A673 (cell line): ENCODE measurements around the gene SLC9A2. TPM values are rescaled to one million over a fixed set of nuclear protein-coding genes. Genes with fewer than 3 reads are reported as not detected.

Experiments
- BruUV-seq: library from RNA; stranded (reverse); fragments of 400-500 nt; replicated peaks from 2 replicates; lab custom pipeline; 2021; lab: Mats Ljungman, UMichigan
- CTCF ChIA-PET: fragments of 300-600 bp; sonication (Branson Sonifier 250); formaldehyde crosslinking; loops from one replicate; lab custom pipeline; 2022; ENCODE audit warnings: antibody characterized with exemption; lab: Charles Lee
- POLR2A ChIA-PET: fragments of 300-600 bp; sonication (Branson Sonifier 250); formaldehyde crosslinking; loops from one replicate; lab custom pipeline; 2022; ENCODE audit warnings: antibody characterized with exemption; ENCODE audit not compliant: low non-redundant PET; lab: Charles Lee
- DNase-seq: peaks from one replicate; pipeline ENCODE4 v3.0.0-alpha.2; 2015; ENCODE audit warnings: low spot score
- H3K27ac ChIP-seq: fragments of 200-600 bp; sonication (generic); 2 replicates; pipeline ENCODE4 v1.5.1; 2016; ENCODE audit warnings: mixed run types, low read depth, mild to moderate bottlenecking, mixed read lengths, antibody characterized with exemption, low read length; ENCODE audit not compliant: poor library complexity, severe bottlenecking
- H3K27me3 ChIP-seq: fragments of 200-600 bp; sonication (generic); replicated peaks from 2 replicates; pipeline ENCODE4 v1.6.1; 2017; ENCODE audit warnings: mixed run types, low read depth, mild to moderate bottlenecking, mixed read lengths, antibody characterized with exemption, low read length; ENCODE audit not compliant: insufficient read depth, poor library complexity
- H3K36me3 ChIP-seq: fragments of 200-600 bp; sonication (generic); 2 replicates; pipeline ENCODE4 v1.6.1; 2016; ENCODE audit warnings: mixed run types, mild to moderate bottlenecking, mixed read lengths, antibody characterized with exemption, low read length; ENCODE audit not compliant: insufficient read depth, poor library complexity, severe bottlenecking
- H3K4me1 ChIP-seq: fragments of 200-600 bp; sonication (generic); 2 replicates; pipeline ENCODE4 v1.6.1; 2017; ENCODE audit warnings: mixed run types, mild to moderate bottlenecking, mixed read lengths, antibody characterized with exemption, low read length; ENCODE audit not compliant: insufficient read depth, poor library complexity, severe bottlenecking
- H3K4me3 ChIP-seq: fragments of 200-600 bp; sonication (generic); 2 replicates; pipeline ENCODE4 v1.5.1; 2016; ENCODE audit warnings: low read depth, mixed run types, mild to moderate bottlenecking, mixed read lengths, low read length; ENCODE audit not compliant: poor library complexity, severe bottlenecking
- H3K9me3 ChIP-seq: fragments of 200-600 bp; sonication (generic); 2 replicates; pipeline ENCODE4 v1.6.1; 2016; ENCODE audit warnings: mixed run types, low read depth, mild to moderate bottlenecking, mixed read lengths, antibody characterized with exemption, low read length; ENCODE audit not compliant: poor library complexity, severe bottlenecking
- CTCF ChIP-seq: fragments of 300-800, 200-600 bp; sonication (generic); conservative IDR thresholded peaks from 2 replicates; pipeline ENCODE4 v1.5.1; 2017; ENCODE audit warnings: low read depth, mild to moderate bottlenecking, antibody characterized with exemption, low read length, moderate library complexity, mixed read lengths
- EZH2 ChIP-seq: fragments of 200-600 bp; sonication (generic); IDR thresholded peaks from 2 replicates; pipeline ENCODE4 v1.6.1; 2017; ENCODE audit warnings: borderline replicate concordance, low read depth, mild to moderate bottlenecking, mixed read lengths, antibody characterized with exemption, low read length; ENCODE audit not compliant: poor library complexity, severe bottlenecking
- intact Hi-C: fragments of 100-400 bp; cut with micrococcal nuclease; formaldehyde crosslinking; loops from one replicate; pipeline ENCODE4 v1.10.0; 2022; ENCODE audit not compliant: unreplicated experiment
- total RNA-seq: library from RNA; stranded (reverse); gene quantifications from 2 replicates; pipeline ENCODE4 v1.2.3, GENCODE V29; 2021

SLC9A2 gene
- total RNA-seq, 1 experiment from 2014 or later = not detected

DNA sequence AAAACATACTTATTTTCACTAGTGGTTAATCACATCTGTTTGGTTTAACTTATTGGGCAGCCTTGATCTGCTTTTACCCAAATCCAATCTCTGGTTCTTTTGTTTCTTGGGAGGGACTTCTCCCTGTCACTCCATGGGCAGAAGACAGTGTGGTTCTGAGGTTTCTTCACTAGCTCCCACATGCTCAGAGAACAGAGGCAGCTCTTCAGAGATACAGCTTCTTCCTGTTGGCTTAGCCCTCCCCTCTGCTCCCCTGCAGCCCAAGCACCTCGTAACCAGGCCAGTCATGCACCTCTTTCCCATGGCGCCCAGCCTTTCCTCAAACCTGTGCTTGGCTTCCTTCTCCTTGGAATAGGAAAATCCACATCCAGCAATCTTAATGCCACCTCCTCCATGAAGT, 32.8 kb downstream of the SLC9A2 start:
- DNase-seq = no peak
- intact Hi-C loops = no loop called here
- POLR2A ChIA-PET = no interaction called here
- no TSS peak for BruUV-seq
- no peaks in the 10 kb centered on the region for H3K36me3 ChIP-seq
- H3K4me3 ChIP-seq = no peak overlapping the region
- CTCF ChIA-PET = no interaction called here
- TF ChIP-seq EZH2 = no peak
- H3K4me1 ChIP-seq = no peaks in the 10 kb centered on the region
- H3K9me3 ChIP-seq = no peaks in the 10 kb centered on the region
- H3K27me3 ChIP-seq = no peaks in the 10 kb centered on the region
- H3K27ac ChIP-seq = no peak overlapping the region

GRCh38 chr2:102657770-102658169, 38.4 kb downstream of the SLC9A2 start:
- BruUV-seq = no TSS peak
- Histone ChIP-seq H3K4me1 (no peaks in the 10 kb centered on the region), H3K36me3 (no peaks in the 10 kb centered on the region), H3K27ac (no peak overlapping the region), H3K9me3 (no peaks in the 10 kb centered on the region), H3K4me3 (no peak overlapping the region), H3K27me3 (no peaks in the 10 kb centered on the region)
- no peak for DNase-seq
- ChIA-PET POLR2A (no interaction called here), CTCF (no interaction called here)
- intact Hi-C loops = no loop called here
- no peak for TF ChIP-seq CTCF
- TF ChIP-seq EZH2 = no peak

DNA sequence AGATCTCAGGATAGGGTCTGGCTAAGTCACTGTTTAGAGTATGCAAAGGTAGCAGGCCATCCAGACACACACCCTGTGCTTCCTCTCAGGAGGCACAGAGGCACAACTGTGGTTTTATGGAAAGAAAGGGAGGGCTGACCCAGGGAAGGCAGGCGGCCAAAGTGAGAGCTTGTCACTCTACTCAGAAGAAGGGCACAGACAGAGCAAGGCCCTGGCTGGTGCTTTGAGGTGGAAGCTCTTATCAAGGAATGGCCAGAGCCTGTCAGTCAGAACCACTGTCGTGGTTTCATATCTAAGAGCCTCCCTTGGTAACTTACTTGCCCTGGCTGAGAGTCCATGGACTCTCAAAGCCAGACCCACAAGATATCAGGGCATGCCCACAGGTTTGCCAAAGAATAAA, 40.7 kb downstream of the SLC9A2 start:
- no TSS peak for BruUV-seq
- no peak overlapping the region for H3K27ac ChIP-seq
- H3K36me3 ChIP-seq = no peaks in the 10 kb centered on the region
- no peaks in the 10 kb centered on the region for H3K4me1 ChIP-seq
- no peak overlapping the region for H3K4me3 ChIP-seq
- DNase-seq = no peak
- ChIA-PET POLR2A (no interaction called here), CTCF (no interaction called here)
- intact Hi-C loops = no loop called here
- no peaks in the 10 kb centered on the region for H3K9me3 ChIP-seq
- no peaks in the 10 kb centered on the region for H3K27me3 ChIP-seq
- TF ChIP-seq EZH2 = no peak
- TF ChIP-seq CTCF = no peak

DNA sequence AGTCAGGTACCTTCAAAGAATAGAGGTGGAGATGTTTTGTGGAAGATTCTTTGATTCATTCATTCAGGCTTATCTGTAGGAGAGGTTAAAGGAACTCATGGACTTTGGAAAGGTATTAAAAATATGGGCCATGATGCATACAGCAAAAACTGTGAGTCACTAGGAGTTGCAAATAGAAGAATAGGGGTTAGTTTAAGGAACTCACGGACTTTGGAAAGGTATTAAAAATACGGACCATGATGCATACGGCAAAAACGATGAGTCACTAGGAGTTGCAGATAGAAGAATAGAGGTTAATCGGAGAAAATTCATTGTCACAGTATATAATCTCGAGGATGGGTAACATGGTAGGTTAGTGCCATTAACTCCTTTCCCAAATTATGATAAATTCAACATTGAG, 41.2 kb downstream of the SLC9A2 start:
- H3K9me3 ChIP-seq = no peaks in the 10 kb centered on the region
- no peak for DNase-seq
- H3K27me3 ChIP-seq = no peaks in the 10 kb centered on the region
- H3K4me1 ChIP-seq = no peaks in the 10 kb centered on the region
- intact Hi-C loops = no loop called here
- BruUV-seq = no TSS peak
- TF ChIP-seq CTCF = no peak
- TF ChIP-seq EZH2 = no peak
- H3K36me3 ChIP-seq = no peaks in the 10 kb centered on the region
- no peak overlapping the region for H3K4me3 ChIP-seq
- ChIA-PET CTCF (no interaction called here), POLR2A (no interaction called here)
- H3K27ac ChIP-seq = no peak overlapping the region
